Measurements from ENCODE around the gene WIPI1. TPM values are rescaled to one million over a fixed set of nuclear protein-coding genes. Genes with fewer than 3 reads are reported as not detected.

WIPI1 gene
- total RNA-seq, 4 donors from 2014 or later = 62.6 to 313 (median 97.1) TPM

DNA sequence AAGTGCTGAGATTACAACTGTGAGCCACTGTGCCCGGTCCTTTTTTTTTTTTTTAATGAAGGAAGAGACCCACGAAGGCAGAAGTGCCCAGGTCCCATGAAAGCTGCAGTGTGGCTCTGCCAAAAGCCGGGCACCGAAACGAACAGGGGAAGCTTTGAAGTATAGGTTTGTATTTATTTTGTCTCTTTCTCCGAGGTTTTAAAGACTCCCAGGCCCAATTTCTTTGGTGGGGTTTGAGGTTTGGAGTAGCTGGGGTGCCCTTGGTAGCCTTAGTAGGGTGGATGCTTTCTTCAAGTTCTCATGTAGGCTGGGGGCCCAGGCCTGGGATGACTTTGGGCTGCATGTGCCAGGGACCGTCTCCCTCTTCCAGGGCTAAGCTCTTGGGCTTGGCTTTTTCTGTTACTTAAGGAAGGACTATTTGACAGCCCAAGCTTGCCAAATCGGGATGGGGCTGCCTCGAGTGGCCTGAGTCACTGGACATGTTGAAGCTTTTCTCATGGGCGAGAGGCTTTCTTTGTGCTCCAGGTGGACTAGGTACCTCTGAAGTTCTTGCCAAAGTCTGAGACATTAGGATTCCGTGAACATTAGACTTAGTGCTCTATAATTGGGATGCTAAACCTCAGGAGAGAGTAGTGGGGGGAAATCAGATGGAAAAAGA is 66.3 kb downstream of the WIPI1 start:
- no peak overlapping the region for H3K4me3 ChIP-seq
- 74 to 84% methylated on average over 8 to 11 of the region's 11 CpGs for WGBS, 2 donors (ENCODE audit: low coverage in 1 of 2)
- in situ Hi-C loops (cut with MboI; ENCODE audit: low pct_ligation_motif_present in 1 of 4, low pct_unique_long_range_greater_than_20kb in 1 of 4, low sequenced_read_pairs in 3 of 4) = no loop called here
- no peaks in the 10 kb centered on the region for H3K27me3 ChIP-seq
- H3K4me1 ChIP-seq = no peaks in the 10 kb centered on the region
- intact Hi-C loops (cut with DNase I; ENCODE audit: low total_unique reads) = no loop called here
- TF ChIP-seq EP300 (IDR thresholded peaks at IDR 0.05; ENCODE audit: low read depth) = no peak
- TF ChIP-seq, protein P1, sequence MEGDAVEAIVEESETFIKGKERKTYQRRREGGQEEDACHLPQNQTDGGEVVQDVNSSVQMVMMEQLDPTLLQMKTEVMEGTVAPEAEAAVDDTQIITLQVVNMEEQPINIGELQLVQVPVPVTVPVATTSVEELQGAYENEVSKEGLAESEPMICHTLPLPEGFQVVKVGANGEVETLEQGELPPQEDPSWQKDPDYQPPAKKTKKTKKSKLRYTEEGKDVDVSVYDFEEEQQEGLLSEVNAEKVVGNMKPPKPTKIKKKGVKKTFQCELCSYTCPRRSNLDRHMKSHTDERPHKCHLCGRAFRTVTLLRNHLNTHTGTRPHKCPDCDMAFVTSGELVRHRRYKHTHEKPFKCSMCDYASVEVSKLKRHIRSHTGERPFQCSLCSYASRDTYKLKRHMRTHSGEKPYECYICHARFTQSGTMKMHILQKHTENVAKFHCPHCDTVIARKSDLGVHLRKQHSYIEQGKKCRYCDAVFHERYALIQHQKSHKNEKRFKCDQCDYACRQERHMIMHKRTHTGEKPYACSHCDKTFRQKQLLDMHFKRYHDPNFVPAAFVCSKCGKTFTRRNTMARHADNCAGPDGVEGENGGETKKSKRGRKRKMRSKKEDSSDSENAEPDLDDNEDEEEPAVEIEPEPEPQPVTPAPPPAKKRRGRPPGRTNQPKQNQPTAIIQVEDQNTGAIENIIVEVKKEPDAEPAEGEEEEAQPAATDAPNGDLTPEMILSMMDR (IDR thresholded peaks at IDR 0.05) = no peak
- no peak for TF ChIP-seq POLR2AphosphoS5 (IDR thresholded peaks at IDR 0.05)
- TF ChIP-seq POLR2A (IDR thresholded peaks at IDR 0.05) = no peak
- no peak overlapping the region for H3K27ac ChIP-seq
- no peaks in the 10 kb centered on the region for H3K9me3 ChIP-seq
- no peak for DNase-seq
- H3K36me3 ChIP-seq = no peaks in the 10 kb centered on the region

DNA sequence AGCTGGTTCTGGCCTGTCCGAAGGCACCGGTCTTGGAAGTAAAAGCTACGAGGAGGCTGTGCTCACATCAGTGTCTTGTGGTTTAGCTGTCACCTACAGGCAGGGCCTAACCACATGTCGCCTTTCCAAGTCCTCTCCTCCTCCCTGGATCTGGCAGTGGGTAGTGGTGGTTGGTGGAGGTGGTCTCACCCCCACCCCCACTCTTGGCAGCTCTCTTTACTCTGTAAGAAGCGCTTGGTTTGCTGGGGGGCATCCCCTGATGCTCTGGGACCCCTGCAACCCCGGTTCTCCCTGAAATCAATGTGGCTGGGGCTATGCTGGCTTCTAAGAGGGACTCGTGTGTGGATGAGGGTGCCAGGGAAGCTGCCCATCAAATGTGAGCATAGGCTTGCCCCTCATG is 68.3 kb downstream of the WIPI1 start:
- no peaks in the 10 kb centered on the region for H3K36me3 ChIP-seq
- TF ChIP-seq, protein P1 (IDR thresholded peaks at IDR 0.05) = no peak
- no peak for TF ChIP-seq POLR2A (IDR thresholded peaks at IDR 0.05)
- TF ChIP-seq EP300 (IDR thresholded peaks at IDR 0.05; ENCODE audit: low read depth) = no peak
- no peak for TF ChIP-seq POLR2AphosphoS5 (IDR thresholded peaks at IDR 0.05)
- H3K4me3 ChIP-seq = no peak overlapping the region
- H3K27me3 ChIP-seq = no peaks in the 10 kb centered on the region
- DNase-seq = no peak
- no peaks in the 10 kb centered on the region for H3K4me1 ChIP-seq
- no peak overlapping the region for H3K27ac ChIP-seq
- intact Hi-C loops (cut with DNase I; ENCODE audit: low total_unique reads) (no loop called here), in situ Hi-C loops (cut with MboI; ENCODE audit: low pct_ligation_motif_present in 1 of 4, low pct_unique_long_range_greater_than_20kb in 1 of 4, low sequenced_read_pairs in 3 of 4) (no loop called here)
- 63% methylated on average over 7 of the region's 7 CpGs; no CpG with 5 or more reads in 1 of the 2 donors for WGBS, 2 donors (ENCODE audit: low coverage in 1 of 2)
- no peaks in the 10 kb centered on the region for H3K9me3 ChIP-seq

DNA sequence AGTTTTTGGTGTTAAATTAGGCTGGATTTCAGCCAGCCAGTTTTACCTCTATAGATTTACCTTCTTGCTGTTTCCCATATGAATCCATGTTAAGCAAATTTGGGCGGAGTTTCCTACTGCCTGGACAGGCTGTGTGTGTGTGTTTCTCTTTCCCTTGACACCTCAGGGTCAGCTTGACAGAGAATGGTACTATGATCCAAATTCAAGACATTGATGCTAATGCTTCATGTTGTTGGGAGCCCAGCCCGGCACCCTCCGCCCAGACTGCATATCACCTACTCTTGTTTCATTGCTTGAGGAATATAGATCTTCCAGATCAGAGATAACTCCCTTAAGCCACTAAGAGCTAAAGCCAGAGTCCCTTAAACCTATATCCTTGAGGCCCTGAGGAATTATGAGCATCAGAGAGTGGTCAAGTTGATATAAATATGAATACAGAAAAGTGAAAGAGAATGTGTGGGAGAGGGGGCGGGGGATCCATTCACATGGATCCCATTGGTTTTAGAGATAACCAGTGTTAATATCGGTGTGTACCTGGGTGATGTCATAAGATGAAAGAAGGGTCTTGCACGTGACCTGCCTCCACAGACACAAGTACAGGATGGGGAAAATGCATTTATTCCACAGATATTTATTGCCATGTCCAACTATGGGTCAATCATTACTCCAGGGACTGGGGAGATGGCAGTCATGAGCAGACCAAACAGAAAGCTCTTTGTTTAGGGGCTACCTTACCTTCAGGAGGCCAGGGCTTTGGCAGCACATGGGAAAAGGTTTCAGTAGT is 69.7 kb downstream of the WIPI1 start:
- Histone ChIP-seq H3K4me1 (peaks cover 0 to 4% (median 0%) of the 10 kb centered on the region in 4 donors), H3K4me3 (no peak overlapping the region), H3K27me3 (no peaks in the 10 kb centered on the region), H3K27ac (no peak overlapping the region), H3K9me3 (no peaks in the 10 kb centered on the region), H3K36me3 (no peaks in the 10 kb centered on the region)
- 87 to 92% methylated on average over 4 to 6 of the region's 6 CpGs for WGBS, 2 donors (ENCODE audit: low coverage in 1 of 2)
- in situ Hi-C loops (cut with MboI; ENCODE audit: low pct_ligation_motif_present in 1 of 4, low pct_unique_long_range_greater_than_20kb in 1 of 4, low sequenced_read_pairs in 3 of 4) (no loop called here), intact Hi-C loops (cut with DNase I; ENCODE audit: low total_unique reads) (no loop called here)
- no peak for TF ChIP-seq POLR2AphosphoS5 (IDR thresholded peaks at IDR 0.05)
- no peak for TF ChIP-seq POLR2A (IDR thresholded peaks at IDR 0.05)
- no peak for TF ChIP-seq EP300 (IDR thresholded peaks at IDR 0.05; ENCODE audit: low read depth)
- TF ChIP-seq, protein P1 (IDR thresholded peaks at IDR 0.05) = no peak
- no peak for DNase-seq

DNA sequence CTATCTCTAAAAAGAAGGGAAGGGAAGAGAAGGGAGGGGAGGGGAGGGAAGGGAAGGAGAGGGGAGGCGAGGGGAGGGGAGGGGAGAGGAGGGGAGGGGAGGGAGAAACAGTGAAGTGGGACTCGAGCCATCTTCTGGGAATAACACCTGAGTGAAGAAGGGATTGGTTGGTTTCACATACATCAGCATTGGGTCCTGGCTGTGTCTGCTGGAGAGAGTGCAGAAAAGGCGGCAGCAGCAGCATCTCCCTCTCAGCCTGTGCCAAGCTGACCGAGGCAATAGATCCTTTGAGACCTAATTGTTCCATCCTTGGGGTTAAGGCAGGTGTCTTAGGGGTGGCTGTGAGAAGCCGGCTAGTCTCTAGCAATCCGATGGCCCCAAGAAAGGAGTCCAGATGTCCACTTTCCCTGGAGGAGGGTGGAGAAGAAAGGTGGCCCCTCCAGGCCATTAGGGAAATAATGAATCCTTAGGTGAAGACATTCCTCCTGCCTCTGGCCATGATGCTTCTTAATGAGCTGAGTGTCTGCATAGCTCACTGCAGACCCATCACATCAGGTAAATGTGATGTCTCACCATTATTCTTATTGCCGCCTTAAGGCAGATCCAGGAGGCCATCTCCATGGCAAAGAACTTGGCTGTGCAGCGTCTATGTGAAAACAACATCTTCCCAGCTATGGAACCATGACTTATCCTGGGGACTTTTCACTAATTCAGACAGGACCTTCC is 71.6 kb downstream of the WIPI1 start:
- H3K4me1 ChIP-seq = peaks cover 0 to 4% (median 0%) of the 10 kb centered on the region in 4 donors
- in situ Hi-C loops (cut with MboI; ENCODE audit: low pct_ligation_motif_present in 1 of 4, low pct_unique_long_range_greater_than_20kb in 1 of 4, low sequenced_read_pairs in 3 of 4) (no loop called here), intact Hi-C loops (cut with DNase I; ENCODE audit: low total_unique reads) (no loop called here)
- no peaks in the 10 kb centered on the region for H3K27me3 ChIP-seq
- H3K36me3 ChIP-seq = no peaks in the 10 kb centered on the region
- no peaks in the 10 kb centered on the region for H3K9me3 ChIP-seq
- H3K27ac ChIP-seq = no peak overlapping the region
- H3K4me3 ChIP-seq = no peak overlapping the region
- 91% methylated on average over 8 of the region's 8 CpGs; no CpG with 5 or more reads in 1 of the 2 donors for WGBS, 2 donors (ENCODE audit: low coverage in 1 of 2)
- no peak for DNase-seq
- TF ChIP-seq, protein P1 (IDR thresholded peaks at IDR 0.05) = no peak
- TF ChIP-seq EP300 (IDR thresholded peaks at IDR 0.05; ENCODE audit: low read depth) = no peak
- no peak for TF ChIP-seq POLR2AphosphoS5 (IDR thresholded peaks at IDR 0.05)
- TF ChIP-seq POLR2A (IDR thresholded peaks at IDR 0.05) = no peak
